GM19025 (cell line): ENCODE measurements around the gene NEK9.
A peak's percentile ranks its signal among the peaks of the same experiment; 100 is the strongest.
"Not testable (repeated sequence)": the region's sequence is repeated elsewhere in the genome, so short reads cannot be mapped to it uniquely, and the experiment has no call there.

Experiments used
- ATAC-seq: cut with Tn5 transposase; IDR thresholded peaks from one replicate; pipeline ENCODE4 v1.9.1; 2021; ENCODE audit warnings: mild to moderate bottlenecking, low read depth, moderate library complexity; ENCODE audit not compliant: unreplicated experiment

The NEK9 gene

GRCh38 chr14:75126679-75127473, at the start of gene NEK9:
NEK9 (minus strand) TSS chr14:75127048; CDS start chr14:75126921, 127 bp downstream.
- ATAC-seq, result peak; percentile 87

- ATAC-seq, result peak; percentile 60
Observed at GRCh38 chr14:75176142-75176820, 49.4 kb upstream of the NEK9 start, which contains the start of gene TMED10. TMED10 (minus strand) TSS chr14:75176612; CDS start chr14:75176579, 33 bp downstream.

- peak; percentile 5 for ATAC-seq
Observed at GRCh38 chr14:75175677-75176141, 48.9 kb upstream of the NEK9 start.

DNA sequence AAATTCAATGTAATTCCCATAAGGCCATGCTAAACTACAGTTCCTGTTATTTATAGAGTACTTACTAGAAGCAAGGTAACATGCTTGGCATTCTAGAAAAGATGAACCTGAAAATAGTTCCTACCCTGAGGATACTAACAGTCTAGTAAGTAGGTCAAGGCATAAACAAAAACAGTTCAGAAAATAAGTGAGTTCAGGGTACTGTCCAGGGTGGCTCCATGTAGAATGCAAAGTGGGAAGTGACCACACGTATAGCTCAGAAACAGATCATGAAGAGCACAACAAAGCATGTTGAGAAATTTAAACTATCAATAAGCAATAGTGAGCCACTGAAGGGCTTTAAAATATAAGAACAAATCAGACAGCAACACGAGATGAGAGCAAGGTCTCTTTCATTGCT, 47.2 kb upstream of the NEK9 start:
- no peak for ATAC-seq

GRCh38 chr14:75170772-75171171, 43.9 kb upstream of the NEK9 start:
- no peak for ATAC-seq

- ATAC-seq, result no peak
Observed at GRCh38 chr14:75168586-75169335, 41.9 kb upstream of the NEK9 start.

GRCh38 chr14:75167325-75167724, 40.5 kb upstream of the NEK9 start:
- no peak for ATAC-seq

- ATAC-seq, result no peak
Observed at GRCh38 chr14:75165586-75166391, 38.9 kb upstream of the NEK9 start.

DNA sequence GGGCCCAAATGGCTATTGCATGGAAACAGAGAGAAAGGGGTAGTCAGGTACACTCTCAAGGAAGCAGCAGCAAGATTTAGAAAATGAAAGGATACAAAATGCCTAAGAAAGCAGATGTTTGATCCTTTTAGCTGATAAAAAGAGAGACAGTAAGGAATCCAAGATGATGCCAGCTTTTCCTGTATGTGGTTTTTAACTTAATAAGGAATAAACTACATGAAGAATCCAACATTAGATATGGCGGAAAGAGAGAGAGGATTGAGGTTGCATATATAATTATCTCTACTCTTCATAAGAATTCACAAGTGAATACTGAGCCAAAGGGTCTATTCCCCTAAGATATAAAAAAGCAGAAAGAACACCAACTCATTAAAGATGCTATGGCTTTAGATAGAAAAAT, 38.0 kb upstream of the NEK9 start:
- no peak for ATAC-seq

- ATAC-seq, result no peak
Observed at GRCh38 chr14:75163677-75164076, 36.8 kb upstream of the NEK9 start.

DNA sequence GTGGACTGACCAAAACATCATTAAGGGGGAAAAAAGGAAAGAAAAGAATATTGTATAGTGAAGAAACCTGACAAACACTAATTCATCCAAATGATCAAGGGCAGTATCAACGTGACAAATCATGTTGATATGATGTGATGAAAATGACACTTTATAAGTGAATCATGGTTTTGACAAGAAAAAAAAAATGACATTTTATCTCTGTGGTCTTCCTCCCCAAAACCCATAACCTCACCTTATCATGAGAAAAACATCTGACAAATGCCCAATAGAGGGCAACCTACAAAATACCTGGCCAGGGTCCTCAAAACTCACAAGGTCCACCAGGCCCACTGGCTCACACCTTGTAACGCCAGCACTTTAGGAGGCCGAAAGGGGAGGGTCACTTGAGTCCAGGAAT, 35.8 kb upstream of the NEK9 start:
- no peak for ATAC-seq

GRCh38 chr14:75158843-75159614, 32.2 kb upstream of the NEK9 start:
- no peak for ATAC-seq

GRCh38 chr14:75156901-75157300, 30.1 kb upstream of the NEK9 start:
- no peak for ATAC-seq

DNA sequence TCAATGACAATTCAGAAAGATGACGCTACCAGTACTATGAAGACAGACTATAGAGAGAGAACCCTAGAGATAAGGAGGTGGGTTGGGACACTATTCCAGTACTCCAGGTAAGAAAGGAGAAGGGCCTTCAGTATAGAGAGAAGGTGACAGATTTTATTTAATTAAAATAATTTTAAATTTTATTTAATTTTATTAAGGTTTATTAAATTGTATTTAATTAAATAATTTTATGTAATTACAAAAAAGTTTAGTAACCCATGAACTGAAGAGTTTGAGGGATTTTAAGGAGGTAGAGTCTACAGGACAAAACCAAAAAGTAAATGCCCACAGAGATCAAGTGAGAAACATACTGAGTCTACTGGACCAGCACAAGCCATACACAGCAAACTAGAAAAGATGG, 29.3 kb upstream of the NEK9 start:
- no peak for ATAC-seq

DNA sequence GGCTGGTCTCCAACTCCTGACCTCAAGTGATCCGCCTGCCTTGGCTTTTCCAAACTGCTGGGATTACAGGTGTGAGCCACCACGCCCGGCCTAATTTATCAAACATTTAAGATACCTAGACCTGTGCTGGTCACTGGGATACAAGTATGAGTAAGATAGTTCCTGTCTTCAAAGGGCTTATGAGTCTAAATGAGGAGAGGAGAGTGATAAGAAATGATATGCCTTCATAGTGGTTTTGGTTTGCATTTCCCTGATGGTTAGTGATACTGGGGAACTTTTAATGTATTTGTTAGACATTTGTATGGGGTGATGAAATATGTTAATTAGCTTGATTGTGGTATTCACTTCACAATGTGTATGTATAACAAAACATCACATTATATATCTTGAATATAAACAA, 28.3 kb upstream of the NEK9 start:
- ATAC-seq, result no peak

DNA sequence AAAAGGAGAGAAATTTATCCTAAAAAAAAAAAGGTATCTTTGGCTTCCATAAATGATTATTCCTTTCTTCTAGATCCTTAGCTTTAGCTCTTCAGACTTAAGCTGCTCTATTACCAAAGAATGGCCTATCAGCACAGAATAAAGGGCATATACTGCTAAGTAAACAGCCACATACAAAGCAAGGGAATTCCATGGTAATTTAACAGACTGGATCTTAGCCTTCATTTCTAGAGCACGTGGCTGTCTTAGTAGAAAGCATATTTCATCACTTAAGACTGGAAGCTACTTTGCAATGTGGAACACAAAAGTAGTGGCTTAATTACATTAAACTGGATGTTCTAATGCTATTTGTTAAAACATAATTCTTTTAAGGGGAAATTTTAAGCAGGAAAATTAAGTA, 26.4 kb upstream of the NEK9 start:
- no peak for ATAC-seq

DNA sequence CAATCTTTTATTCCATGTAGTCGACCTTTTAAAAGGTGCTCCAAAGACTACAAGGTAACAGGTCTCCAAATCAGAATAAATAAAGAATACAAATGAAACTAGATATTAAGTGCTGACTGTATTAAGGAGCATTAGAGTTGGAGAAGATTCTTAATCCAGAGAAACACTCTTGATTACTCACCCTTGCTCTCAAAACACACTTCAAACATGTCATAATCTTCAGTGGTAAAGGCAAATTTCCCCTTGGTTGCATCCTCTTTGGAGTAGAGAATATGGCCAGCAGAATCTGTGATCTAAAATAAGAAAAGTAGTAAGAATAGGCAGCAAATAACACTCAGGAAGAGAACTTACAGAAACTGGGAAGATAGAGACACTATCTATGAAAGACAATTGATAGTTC, 25.0 kb upstream of the NEK9 start:
- ATAC-seq, result no peak

- ATAC-seq, result not testable (repeated sequence)
Observed at GRCh38 chr14:75150637-75151036, 23.8 kb upstream of the NEK9 start.

DNA sequence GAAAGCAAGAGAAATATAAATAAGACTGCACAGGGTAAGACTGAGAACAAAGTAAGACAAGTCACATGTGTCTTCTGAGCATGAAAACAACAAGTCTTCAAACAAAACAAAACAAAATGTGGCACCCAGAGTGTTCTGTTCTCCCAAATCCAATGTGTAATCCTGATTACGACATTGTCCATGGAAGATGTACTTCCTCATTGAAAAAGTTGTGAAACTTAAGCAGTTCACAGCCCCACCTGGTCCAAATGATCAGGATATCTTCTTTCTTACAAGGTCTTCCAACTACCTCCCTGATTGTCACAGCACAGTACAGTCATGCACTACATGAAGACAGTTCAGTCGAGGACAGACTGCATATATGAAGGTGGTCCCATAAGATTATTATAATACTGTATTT, 23.3 kb upstream of the NEK9 start:
- no peak for ATAC-seq
